Activated CD8-positive, alpha-beta memory T cell treated with anti-CD3 and anti-CD28 coated beads, Interleukin-2, amount 10 ng/mL, durations not matched to agents 7 days and 5 days (primary cell): ENCODE measurements around the gene XPO5. TPM values are rescaled to one million over a fixed set of nuclear protein-coding genes. Genes with fewer than 3 reads are reported as not detected.

Experiments
- ATAC-seq: fragments of 150-1000 bp; cut with Tn5 transposase; one replicate; pipeline ENCODE4 v1.10.0; 2021; ENCODE audit warnings: moderate library complexity
- CTCF ChIA-PET: fragments of 350-600 bp; sonication (Branson Sonifier 250); formaldehyde crosslinking; loops from one replicate; lab custom pipeline; 2021; ENCODE audit warnings: antibody characterized with exemption; lab: Charles Lee
- DNase-seq: peaks from one replicate; pipeline ENCODE4 v3.0.0-alpha.2; 2020
- H3K27ac Mint-ChIP-seq: one replicate; pipeline ENCODE4 v1.8.0; 2021; ENCODE audit warnings: mild to moderate bottlenecking, mixed read lengths
- H3K27me3 Mint-ChIP-seq: one replicate; pipeline ENCODE4 v1.8.0; 2021; ENCODE audit warnings: mixed read lengths
- H3K36me3 Mint-ChIP-seq: one replicate; pipeline ENCODE4 v1.8.0; 2021; ENCODE audit warnings: mild to moderate bottlenecking, mixed read lengths
- H3K4me1 Mint-ChIP-seq: one replicate; pipeline ENCODE4 v1.8.0; 2021; ENCODE audit warnings: mixed read lengths
- H3K4me3 Mint-ChIP-seq: one replicate; pipeline ENCODE4 v1.8.0; 2021; ENCODE audit warnings: mild to moderate bottlenecking, moderate library complexity, mixed read lengths
- H3K9me3 Mint-ChIP-seq: one replicate; pipeline ENCODE4 v1.8.0; 2022; ENCODE audit warnings: low read depth, mixed read lengths
- total RNA-seq, 2 experiments: library from RNA; stranded (reverse); gene quantifications; one replicate each; pipeline ENCODE4 v1.2.3, GENCODE V29; 2021

XPO5 gene
- total RNA-seq, 2 experiments from 2014 or later = 83.2 to 105 TPM

DNA sequence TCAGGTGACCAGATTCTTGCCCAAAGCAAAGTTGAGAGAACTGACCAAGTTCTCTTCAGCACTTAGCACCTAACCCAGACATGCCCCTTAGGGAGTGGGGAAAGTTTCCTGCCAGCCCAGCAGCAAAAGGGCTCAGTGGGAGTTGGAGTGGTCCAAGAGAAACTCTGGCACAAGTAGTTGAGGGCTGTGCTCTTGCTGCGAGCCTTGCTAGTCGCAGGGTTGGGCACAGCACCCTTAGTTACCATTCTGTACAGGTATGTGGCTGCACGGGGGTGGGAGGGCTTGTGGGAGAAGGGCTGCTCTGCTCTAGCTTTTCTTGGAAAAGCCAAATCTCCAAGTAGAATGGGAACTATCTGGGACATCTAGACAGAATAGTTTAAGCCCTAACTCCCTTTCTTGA, 52.6 kb downstream of the XPO5 start:
- peaks cover 63% of the 10 kb centered on the region for H3K36me3 Mint-ChIP-seq
- CTCF ChIA-PET = no interaction called here
- no peak overlapping the region for H3K27ac Mint-ChIP-seq
- no peaks in the 10 kb centered on the region for H3K9me3 Mint-ChIP-seq
- H3K4me3 Mint-ChIP-seq = no peak overlapping the region
- ATAC-seq (no peak), DNase-seq (no peak)
- peaks cover 4% of the 10 kb centered on the region for H3K4me1 Mint-ChIP-seq
- H3K27me3 Mint-ChIP-seq = no peaks in the 10 kb centered on the region

DNA sequence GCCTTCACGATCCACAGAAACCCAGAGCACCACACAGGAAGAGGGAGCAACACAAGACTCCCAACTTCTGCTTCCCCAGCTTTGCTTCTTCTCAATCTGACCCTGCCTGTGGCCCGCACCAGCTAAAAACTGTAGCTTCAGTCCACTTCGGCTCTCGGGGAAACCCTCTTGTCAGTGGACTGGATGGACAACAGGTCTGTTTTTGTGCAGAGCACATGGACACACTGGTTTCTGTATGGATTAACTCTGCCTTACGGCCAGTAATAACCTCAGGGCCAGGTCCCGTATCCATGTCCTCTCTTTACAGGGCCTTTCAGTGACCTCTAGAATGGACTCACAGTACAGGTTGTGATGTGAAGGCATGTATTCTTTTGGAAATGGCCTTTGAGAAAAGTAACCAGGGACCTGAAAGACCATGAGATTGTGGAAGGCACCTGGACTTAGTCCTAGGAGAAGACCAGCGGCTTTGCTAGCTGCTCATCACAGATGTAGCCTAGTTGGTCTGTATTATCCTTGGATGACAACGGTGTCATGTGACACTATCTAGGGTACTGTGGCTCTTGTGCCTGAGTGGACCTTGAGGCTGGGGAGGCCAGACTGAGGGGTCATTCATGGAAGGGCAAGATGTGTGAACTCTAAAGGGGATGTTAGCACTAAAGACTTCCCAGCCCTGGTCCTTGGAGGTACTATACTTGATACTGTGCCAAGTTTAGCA, 53.1 kb downstream of the XPO5 start:
- CTCF ChIA-PET = no interaction called here
- no peak for DNase-seq
- ATAC-seq = no peak
- Mint-ChIP-seq H3K27ac (no peak overlapping the region), H3K4me3 (no peak overlapping the region), H3K27me3 (no peaks in the 10 kb centered on the region), H3K9me3 (no peaks in the 10 kb centered on the region), H3K36me3 (peaks cover 57% of the 10 kb centered on the region), H3K4me1 (peaks cover 4% of the 10 kb centered on the region)

DNA sequence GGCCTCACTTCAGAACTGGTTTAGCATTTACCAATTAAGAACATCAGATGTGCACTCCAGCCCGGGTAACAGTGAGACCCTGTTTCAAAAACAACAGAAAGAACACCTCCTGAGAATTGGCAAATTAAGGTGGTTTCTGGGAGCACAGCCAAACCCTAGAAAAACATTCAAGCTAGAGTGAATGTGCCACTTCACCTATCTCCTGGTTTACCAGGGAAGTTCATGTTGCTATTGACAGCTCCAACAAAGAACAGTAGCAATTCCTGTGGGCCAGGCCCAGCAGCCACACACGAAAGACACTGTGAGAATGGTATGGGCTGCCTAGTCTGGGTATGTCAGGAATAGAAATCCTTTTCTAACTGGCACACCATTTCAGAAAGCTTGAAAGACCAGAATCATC, 54.0 kb downstream of the XPO5 start:
- no peak for ATAC-seq

DNA sequence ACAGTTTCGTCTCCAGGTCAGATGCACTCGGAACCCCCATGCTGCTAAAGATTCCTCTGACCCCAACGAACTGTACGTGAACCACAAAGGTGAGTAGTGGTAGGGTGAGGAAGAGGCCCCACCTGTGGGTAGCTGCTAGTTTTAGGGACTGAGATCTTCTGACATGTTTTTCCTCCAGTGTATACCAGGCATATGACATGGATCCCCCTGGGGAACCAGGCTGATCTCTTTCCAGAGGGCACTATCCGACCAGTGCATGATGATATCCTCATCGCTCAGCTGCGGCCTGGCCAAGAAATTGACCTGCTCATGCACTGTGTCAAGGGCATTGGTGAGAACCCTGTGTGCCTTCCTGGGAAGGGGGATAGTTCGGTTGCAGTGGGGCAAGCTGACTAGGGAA, 55.7 kb downstream of the XPO5 start:
- CTCF ChIA-PET = interaction anchor here (1.6 to 2.2 kb wide), 2 partner anchors 13 kb away, joined by 6 to 9 read pairs; no protein-coding TSS in a partner anchor
- Mint-ChIP-seq H3K27me3 (no peaks in the 10 kb centered on the region), H3K9me3 (no peaks in the 10 kb centered on the region), H3K36me3 (peaks cover 37% of the 10 kb centered on the region), H3K4me3 (no peak overlapping the region), H3K27ac (no peak overlapping the region), H3K4me1 (peaks cover 17% of the 10 kb centered on the region)
- no peak for ATAC-seq
- no peak for DNase-seq

More for the DNA sequence above, 54.0 kb downstream of the XPO5 start:
- H3K4me1 Mint-ChIP-seq = peaks cover 4% of the 10 kb centered on the region
- no peak for DNase-seq
- H3K9me3 Mint-ChIP-seq = no peaks in the 10 kb centered on the region
- peaks cover 50% of the 10 kb centered on the region for H3K36me3 Mint-ChIP-seq
- H3K27me3 Mint-ChIP-seq = no peaks in the 10 kb centered on the region
- H3K4me3 Mint-ChIP-seq = no peak overlapping the region
- CTCF ChIA-PET = interaction anchor here (1.0 kb wide), 1 partner anchor 14 kb away, joined by 3 read pairs; no protein-coding TSS in a partner anchor
- H3K27ac Mint-ChIP-seq = no peak overlapping the region

DNA sequence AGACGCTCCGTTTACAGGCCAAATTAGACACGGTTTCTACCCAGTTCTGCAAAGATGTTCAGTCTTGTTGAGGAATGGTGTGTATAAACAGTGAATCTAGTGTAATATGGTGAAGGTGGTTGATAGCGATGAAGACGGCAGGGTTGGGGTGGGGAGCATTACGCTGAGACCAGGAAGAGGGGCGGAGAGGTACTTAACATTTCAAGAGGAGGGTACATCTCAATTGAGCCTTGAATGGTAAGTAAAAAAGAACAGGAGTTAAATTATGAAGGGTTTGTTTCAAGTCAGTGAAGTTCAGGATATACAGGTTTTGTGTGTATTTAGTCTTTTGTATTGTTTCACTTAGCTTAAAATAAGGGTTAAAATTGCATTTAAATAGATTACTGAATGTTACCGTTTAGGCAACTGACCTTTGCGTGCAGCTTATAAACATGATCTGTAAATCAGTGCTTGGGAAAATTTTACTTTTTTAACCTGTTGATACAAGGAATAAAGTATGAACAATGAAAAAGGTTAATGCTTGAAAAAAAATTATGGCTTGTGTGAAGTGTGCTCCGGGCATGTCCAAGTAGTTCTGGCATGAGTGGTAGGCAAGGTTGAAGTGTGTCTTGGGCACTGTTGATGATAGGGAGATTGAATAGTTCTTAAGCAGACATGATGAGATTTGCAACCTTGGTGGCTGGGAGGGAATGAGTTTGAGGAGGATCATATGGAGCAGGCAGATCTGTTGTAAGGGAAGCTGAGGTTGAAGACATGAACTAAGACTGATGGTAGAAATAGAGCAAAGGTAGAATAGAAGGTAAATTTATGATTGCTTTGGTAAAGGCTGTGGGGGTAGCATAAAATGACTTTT, 58.1 kb downstream of the XPO5 start:
- H3K9me3 Mint-ChIP-seq = no peaks in the 10 kb centered on the region
- DNase-seq (no peak), ATAC-seq (peak; percentile 7)
- H3K27me3 Mint-ChIP-seq = no peaks in the 10 kb centered on the region
- no peak overlapping the region for H3K4me3 Mint-ChIP-seq
- peaks cover 35% of the 10 kb centered on the region for H3K36me3 Mint-ChIP-seq
- H3K4me1 Mint-ChIP-seq = peaks cover 22% of the 10 kb centered on the region
- CTCF ChIA-PET = interaction anchor here (1.1 to 4.1 kb wide), 6 partner anchors 12 to 288 kb away, joined by 3 to 34 read pairs (median 4); partner anchors contain the start of genes DLK2, DNPH1, POLH and XPO5
- H3K27ac Mint-ChIP-seq = no peak overlapping the region

DNA sequence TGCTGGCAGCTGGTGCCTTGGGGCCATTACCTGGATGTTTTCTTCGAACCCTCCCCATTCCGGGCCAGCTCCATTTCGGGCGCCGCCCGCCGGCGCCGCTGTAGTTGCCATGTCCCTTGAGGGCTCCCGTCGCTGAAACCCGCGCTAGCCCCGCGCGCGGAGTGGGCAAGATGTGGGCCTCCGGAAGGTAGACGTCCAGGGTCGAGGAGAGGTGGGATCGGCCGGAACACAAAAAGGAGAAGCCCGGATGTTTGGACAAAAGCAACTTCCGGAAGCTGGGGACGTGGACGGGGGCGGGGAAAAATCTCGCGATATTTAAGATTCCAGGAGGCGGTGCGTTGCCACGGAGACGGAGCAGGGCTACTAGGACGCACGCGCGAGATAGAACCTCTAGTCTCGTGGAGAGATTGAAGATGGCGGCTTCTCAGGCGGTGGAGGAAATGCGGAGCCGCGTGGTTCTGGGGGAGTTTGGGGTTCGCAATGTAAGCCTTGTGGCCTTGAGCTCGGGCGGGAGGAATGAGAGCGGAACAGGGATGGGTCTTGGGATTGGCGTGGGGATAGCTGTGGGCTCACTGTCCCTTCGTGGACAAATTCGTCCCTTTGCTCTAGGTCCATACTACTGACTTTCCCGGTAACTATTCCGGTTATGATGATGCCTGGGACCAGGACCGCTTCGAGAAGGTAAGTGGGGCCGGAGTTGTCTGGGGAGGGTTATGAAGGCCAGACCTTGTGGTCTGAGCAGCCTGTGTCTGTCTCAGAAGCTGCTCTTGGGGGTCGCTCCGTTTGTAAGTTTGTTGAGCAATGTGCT, 58.9 kb downstream of the XPO5 start, which contains the start of the genes POLR1C and YIPF3:
Gene POLR1C (plus strand): TSS at position 393 of the 808 bp plus-strand sequence. CDS start 21 bp downstream, at position 414.
Gene YIPF3 (minus strand): TSS at position 230 of the 808 bp plus-strand sequence. CDS start 119 bp downstream, at position 111.
- Mint-ChIP-seq H3K27ac (no peak within 1 kb of the TSS), H3K4me1 (peaks cover 22% of the 10 kb centered on the region), H3K9me3 (no peaks in the 10 kb centered on the region), H3K27me3 (no peaks in the 10 kb centered on the region), H3K36me3 (peaks cover 36% of the 10 kb centered on the region), H3K4me3 (no peak within 1 kb of the TSS)
- CTCF ChIA-PET = interaction anchor here (1.0 to 4.1 kb wide), 7 partner anchors 11 to 287 kb away, joined by 3 to 34 read pairs (median 4); partner anchors contain the start of genes DLK2, DNPH1, POLH and XPO5
- peak; percentile 98 for DNase-seq
- ATAC-seq = peak; percentile 96

DNA sequence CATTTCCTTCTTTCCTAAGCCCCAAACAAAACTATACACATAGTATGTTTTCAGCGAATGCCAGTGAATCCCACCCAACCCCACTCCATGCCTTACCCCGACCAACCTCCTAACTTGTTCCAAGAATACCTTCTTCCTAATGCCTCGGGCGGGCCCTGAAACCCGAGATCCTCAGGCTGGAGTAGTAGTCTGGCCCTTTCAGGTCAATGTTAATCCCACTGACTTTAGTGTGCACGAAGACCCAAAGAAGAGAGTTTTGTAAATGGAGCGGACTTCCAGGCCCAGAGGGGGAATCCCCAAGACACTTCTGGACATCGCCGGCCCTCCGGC, 59.5 kb downstream of the XPO5 start:
- CTCF ChIA-PET = interaction anchor here (0.6 to 4.1 kb wide), 7 partner anchors 11 to 287 kb away, joined by 3 to 34 read pairs (median 4); partner anchors contain the start of genes DNPH1, POLH and XPO5
- H3K4me1 Mint-ChIP-seq = peaks cover 22% of the 10 kb centered on the region
- H3K36me3 Mint-ChIP-seq = peaks cover 40% of the 10 kb centered on the region
- ATAC-seq (peak; percentile 3), DNase-seq (no peak)
- H3K27ac Mint-ChIP-seq = no peak overlapping the region
- H3K4me3 Mint-ChIP-seq = no peak overlapping the region
- no peaks in the 10 kb centered on the region for H3K9me3 Mint-ChIP-seq
- no peaks in the 10 kb centered on the region for H3K27me3 Mint-ChIP-seq

DNA sequence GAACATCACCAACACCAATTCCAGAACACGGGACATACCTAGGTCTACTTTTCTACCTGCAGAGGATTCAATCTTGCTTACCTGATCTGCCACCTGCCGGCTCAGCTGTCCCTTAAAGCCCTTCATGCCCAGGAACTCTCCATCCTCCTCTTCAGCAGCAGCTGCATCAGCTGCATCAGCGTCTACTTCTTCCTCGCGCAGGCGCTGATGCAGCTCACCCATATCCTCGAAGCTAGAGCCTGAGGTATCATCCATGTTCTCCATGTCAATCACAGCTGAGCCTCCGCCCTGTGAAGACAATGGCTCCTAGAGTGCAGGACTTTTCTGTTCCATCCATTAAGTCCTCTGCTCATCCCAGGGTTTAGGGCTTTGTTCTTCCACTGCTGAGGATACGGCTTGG, 60.0 kb downstream of the XPO5 start:
- H3K27me3 Mint-ChIP-seq = no peaks in the 10 kb centered on the region
- no peak overlapping the region for H3K27ac Mint-ChIP-seq
- ATAC-seq (no peak), DNase-seq (no peak)
- H3K9me3 Mint-ChIP-seq = no peaks in the 10 kb centered on the region
- H3K4me3 Mint-ChIP-seq = no peak overlapping the region
- CTCF ChIA-PET = interaction anchor here (0.6 to 4.1 kb wide), 3 partner anchors 10 to 75 kb away, joined by 3 to 34 read pairs (median 3); no protein-coding TSS in a partner anchor
- H3K4me1 Mint-ChIP-seq = peaks cover 22% of the 10 kb centered on the region
- H3K36me3 Mint-ChIP-seq = peaks cover 38% of the 10 kb centered on the region

DNA sequence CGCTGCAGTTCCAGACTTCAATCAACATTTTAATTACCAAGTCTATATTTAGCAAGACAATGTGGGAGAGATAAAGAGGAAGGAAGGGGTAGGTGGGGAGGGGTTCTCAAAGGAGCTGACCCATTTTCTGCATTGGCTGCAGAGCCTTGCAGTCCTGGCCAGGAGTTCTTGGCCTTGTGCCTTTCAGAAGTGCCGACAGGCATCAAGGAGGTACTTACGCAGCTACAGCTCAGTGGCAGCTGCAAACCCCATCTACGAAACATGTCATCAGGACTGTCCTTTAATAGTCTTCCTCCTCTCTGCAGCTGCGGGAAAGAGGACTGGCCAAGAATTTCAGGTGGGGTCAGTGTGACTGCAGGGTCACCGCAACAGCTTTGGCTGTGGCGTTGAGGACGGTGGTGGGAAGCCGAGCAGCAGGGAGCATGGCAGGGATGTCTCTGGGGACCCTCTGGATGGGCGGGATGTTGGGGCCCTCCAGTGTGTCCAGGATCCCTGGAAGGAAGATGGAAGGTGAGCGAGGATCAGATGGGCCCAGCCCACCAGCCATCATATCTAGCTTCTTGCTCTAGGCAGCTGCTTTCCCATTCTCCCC, 63.9 kb downstream of the XPO5 start:
- no peak overlapping the region for H3K27ac Mint-ChIP-seq

DNA sequence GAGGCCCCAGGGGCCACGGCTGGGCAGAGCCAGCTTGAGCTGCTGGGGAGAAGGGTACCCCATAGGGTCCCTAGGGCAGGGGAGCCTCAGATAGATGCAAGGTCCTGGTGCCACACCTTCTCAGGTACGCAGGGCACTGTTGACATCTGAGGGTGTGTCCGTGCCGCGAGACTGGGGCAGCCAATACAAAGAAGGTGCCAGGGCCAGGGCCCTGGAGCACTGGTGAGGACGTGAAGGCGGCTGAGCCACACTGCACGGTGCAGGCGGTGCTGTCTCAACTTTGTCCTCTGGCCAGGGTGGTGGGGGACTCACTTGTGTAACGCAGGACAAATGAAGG, 65.0 kb downstream of the XPO5 start:
- peaks cover 33% of the 10 kb centered on the region for H3K4me1 Mint-ChIP-seq
- peak overlapping the region; percentile 56 for H3K4me3 Mint-ChIP-seq
- H3K27ac Mint-ChIP-seq = no peak overlapping the region
- DNase-seq = no peak
- CTCF ChIA-PET = no interaction called here
- H3K27me3 Mint-ChIP-seq = peaks cover 18% of the 10 kb centered on the region
- H3K9me3 Mint-ChIP-seq = no peaks in the 10 kb centered on the region
- no peak for ATAC-seq
- peaks cover 29% of the 10 kb centered on the region for H3K36me3 Mint-ChIP-seq

More for the DNA sequence above, 63.9 kb downstream of the XPO5 start:
- peaks cover 31% of the 10 kb centered on the region for H3K4me1 Mint-ChIP-seq
- no peaks in the 10 kb centered on the region for H3K9me3 Mint-ChIP-seq
- DNase-seq (no peak), ATAC-seq (no peak)
- no peak overlapping the region for H3K4me3 Mint-ChIP-seq
- H3K36me3 Mint-ChIP-seq = peaks cover 29% of the 10 kb centered on the region
- CTCF ChIA-PET = interaction anchor here (0.7 to 1.2 kb wide), 2 partner anchors 59 to 248 kb away, joined by 3 to 4 read pairs; no protein-coding TSS in a partner anchor
- H3K27me3 Mint-ChIP-seq = peaks cover 18% of the 10 kb centered on the region

DNA sequence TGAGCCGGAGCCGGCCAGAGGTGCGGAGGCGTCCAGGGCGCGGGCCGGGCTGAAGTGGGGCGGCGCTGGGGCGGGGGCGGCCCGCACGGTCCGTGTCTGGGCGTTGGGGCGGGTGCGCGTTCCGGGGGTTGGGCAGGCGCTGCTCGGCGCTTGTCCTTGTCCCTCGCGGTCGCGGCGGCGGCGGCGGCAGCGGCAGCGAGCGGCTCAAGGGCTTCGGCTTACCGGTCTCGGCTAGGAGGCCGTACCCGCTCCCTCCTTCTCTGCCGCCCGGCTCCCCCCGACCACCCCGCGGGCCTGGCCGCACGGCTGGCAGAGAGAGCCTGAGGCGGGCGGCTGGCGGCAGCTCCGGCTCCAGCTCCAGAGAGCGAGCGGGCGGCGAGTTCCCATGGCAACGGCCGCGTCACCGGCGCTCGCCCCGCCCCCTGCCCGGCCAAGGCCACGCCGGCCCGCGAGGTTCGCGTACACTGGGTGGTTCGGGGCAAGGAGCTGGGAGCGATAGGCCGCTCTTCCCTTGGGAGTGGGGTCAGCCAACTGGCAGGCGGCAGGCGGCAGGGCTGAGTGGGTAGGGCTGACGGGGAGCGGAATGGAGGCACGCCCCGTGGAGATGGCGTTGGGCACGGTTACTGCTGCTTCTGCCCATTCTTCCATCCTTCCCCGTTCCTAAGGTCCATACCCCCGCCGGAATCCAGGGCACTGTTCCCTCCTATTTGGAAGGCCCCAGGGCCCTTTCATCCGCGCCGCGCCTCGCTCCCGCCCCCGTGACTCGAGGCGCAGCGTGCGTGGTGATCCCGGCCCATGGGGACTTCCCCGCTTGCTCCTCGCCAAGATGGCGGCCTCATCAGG, 65.6 kb downstream of the XPO5 start, which contains the start of gene LRRC73:
Gene LRRC73 (minus strand): TSS at position 363 of the 843 bp plus-strand sequence. CDS start 561 bp downstream, outside the sequence.
- Mint-ChIP-seq H3K9me3 (no peaks in the 10 kb centered on the region), H3K27ac (no peak within 1 kb of the TSS), H3K4me3 (peak within 1 kb of the TSS; percentile 76), H3K4me1 (peaks cover 27% of the 10 kb centered on the region), H3K36me3 (peaks cover 27% of the 10 kb centered on the region), H3K27me3 (peaks cover 18% of the 10 kb centered on the region)
- ATAC-seq = peak; percentile 81
- CTCF ChIA-PET = interaction anchor here (0.7 to 5.8 kb wide), 9 partner anchors 16 to 325 kb away, joined by 3 to 45 read pairs (median 3); partner anchors contain the start of gene MRPS18A
- DNase-seq = peak; percentile 80
